Peyer's patch (tissue), 4 donors: ENCODE data around the gene KDM5C.

Experiments
- POLR2A ChIP-seq, 2 donors: fragments of 450-650 bp; IDR thresholded peaks; one replicate each; pipeline ENCODE4 v1.5.1; 2017; ENCODE audit warnings: antibody characterized with exemption in 2 of 2, mild to moderate bottlenecking in 2 of 2, moderate library complexity in 2 of 2
- TF ChIP-seq, protein P1 (sequence below), 6 experiments: fragments of 450-650 bp in 4 of 6; fragments of 200-600 bp in 2 of 6; sonication (generic) in 1 of 6; IDR thresholded peaks; one replicate each; pipeline ENCODE4 v1.5.1; 2017 to 2019; ENCODE audit warnings: antibody characterized with exemption in 6 of 6, mild to moderate bottlenecking in 3 of 6, moderate library complexity in 1 of 6

DNA sequence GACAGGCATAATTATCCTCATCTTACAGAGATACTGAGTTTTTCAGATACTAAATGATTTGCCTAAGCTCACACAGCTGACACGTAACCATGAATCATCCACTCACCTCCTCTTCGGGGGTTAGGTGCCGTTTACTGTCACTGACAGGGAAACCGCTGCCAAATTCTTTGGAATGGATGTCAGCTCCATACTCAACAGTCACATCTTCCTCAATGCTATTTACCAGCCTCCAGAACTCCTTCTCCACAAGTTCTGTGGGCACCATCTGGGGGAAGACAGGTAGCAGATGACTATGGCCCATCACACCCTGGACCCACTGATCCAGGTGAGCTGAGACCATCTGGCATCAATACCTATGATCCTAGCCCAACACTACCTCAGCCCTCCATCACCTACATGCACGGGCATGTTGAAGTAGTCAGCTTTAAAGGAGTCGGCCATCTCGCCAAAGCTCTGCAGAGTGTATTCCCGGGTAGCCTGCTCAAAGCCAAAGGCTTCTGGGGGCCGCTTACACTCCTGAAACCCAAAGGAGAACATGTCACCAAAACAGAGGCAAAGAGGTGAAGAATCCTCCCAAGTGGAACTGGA lies 13.5 kb downstream of the KDM5C start:
- no peak for TF ChIP-seq POLR2A (IDR thresholded peaks at IDR 0.05)
- TF ChIP-seq, protein P1, sequence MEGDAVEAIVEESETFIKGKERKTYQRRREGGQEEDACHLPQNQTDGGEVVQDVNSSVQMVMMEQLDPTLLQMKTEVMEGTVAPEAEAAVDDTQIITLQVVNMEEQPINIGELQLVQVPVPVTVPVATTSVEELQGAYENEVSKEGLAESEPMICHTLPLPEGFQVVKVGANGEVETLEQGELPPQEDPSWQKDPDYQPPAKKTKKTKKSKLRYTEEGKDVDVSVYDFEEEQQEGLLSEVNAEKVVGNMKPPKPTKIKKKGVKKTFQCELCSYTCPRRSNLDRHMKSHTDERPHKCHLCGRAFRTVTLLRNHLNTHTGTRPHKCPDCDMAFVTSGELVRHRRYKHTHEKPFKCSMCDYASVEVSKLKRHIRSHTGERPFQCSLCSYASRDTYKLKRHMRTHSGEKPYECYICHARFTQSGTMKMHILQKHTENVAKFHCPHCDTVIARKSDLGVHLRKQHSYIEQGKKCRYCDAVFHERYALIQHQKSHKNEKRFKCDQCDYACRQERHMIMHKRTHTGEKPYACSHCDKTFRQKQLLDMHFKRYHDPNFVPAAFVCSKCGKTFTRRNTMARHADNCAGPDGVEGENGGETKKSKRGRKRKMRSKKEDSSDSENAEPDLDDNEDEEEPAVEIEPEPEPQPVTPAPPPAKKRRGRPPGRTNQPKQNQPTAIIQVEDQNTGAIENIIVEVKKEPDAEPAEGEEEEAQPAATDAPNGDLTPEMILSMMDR (IDR thresholded peaks at IDR 0.05): no peak
